Ovary (tissue), 9 donors: ENCODE data around the gene WWOX. TPM values are rescaled to one million over a fixed set of nuclear protein-coding genes. Genes with fewer than 3 reads are reported as not detected.

Experiments
- DNase-seq, 5 donors: peaks; one replicate each; pipeline ENCODE4 v3.0.0-alpha.2; 2019 to 2020
- H3K27ac ChIP-seq, 2 donors: fragments of 200-600 bp; one replicate each; pipeline versions ENCODE4 v1.5.1 to v1.8.0; 2019 to 2022
- H3K27me3 ChIP-seq: fragments of 200-600 bp; one replicate; pipeline ENCODE4 v1.8.0; 2022
- H3K36me3 ChIP-seq: fragments of 200-600 bp; sonication (generic); one replicate; pipeline ENCODE4 v1.5.1; 2019
- H3K4me1 ChIP-seq: one replicate; pipeline ENCODE4 v1.8.1; 2013; ENCODE audit warnings: mild to moderate bottlenecking, moderate library complexity; ENCODE audit not compliant: insufficient read depth
- H3K4me3 ChIP-seq: fragments of 200-600 bp; sonication (generic); one replicate; pipeline ENCODE4 v1.5.1; 2017
- H3K9me3 ChIP-seq, 2 donors: fragments of 200-600 bp in 1 of 2; sonication (generic) in 1 of 2; one replicate each; pipeline versions ENCODE4 v1.5.1 to v1.8.1; 2013 to 2019; ENCODE audit warnings: mild to moderate bottlenecking in 1 of 2, moderate library complexity in 1 of 2
- EP300 ChIP-seq: sonication (generic); formaldehyde crosslinking; IDR thresholded peaks from one replicate; pipeline ENCODE4 v1.6.1; 2017; ENCODE audit warnings: antibody characterized with exemption
- POLR2A ChIP-seq: fragments of 450-650 bp; IDR thresholded peaks from one replicate; pipeline ENCODE4 v1.6.1; 2017; ENCODE audit warnings: antibody characterized with exemption, mild to moderate bottlenecking, moderate library complexity
- WGBS, 3 donors: extraction: QIAGEN DNeasy Blood & Tissue Kit in 1 of 3; methylation state at CpG; one replicate each; pipeline versions ENCODE4 v1.1.5 to v1.1.7; 2013 to 2017; 5-methylcytosine and 5-hydroxymethylcytosine counted together
- intact Hi-C, 4 donors: fragments of 100-400 bp; cut with DNase I; formaldehyde crosslinking; loops; one replicate each; pipeline versions ENCODE4 v1.11.0 to v1.15.1; 2022 to 2023
- polyA plus RNA-seq, 2 donors: library from polyadenylated mRNA; stranded (reverse); fragments of 200-250 nt in 1 of 2; fragments of 350-450 nt in 1 of 2; fragmentation: Illumina TruSeq in 1 of 2; extraction: RNeasy Lipid Tissue Mini Kit (QIAGEN cat#74804) in 1 of 2; gene quantifications; one replicate each; pipeline ENCODE4 v1.2.3, GENCODE V29; 2013 to 2014
- total RNA-seq, 7 donors: library from RNA; depleted of rRNA in 2 of 7; stranded (reverse); fragments of >200 nt in 2 of 7; fragmentation: NEBNext Ultra II Directional in 3 of 7; extraction: Animal tissue kit (Norgen Biotek cat#: 25700) in 3 of 7; gene quantifications; one replicate each; pipeline versions ENCODE4 v1.1.0 to v1.2.4, GENCODE V29; 2016 to 2023
- TF ChIP-seq, protein P1 (sequence below), 3 donors: fragments of 450-650 bp in 2 of 3; fragments of 200-600 bp in 1 of 3; IDR thresholded peaks; one replicate each; pipeline versions ENCODE4 v1.5.1 to v1.8.0; 2016 to 2022; ENCODE audit warnings: antibody characterized with exemption in 3 of 3, mild to moderate bottlenecking in 1 of 3
- donor health status: DM: no; HTN: no; CAD: no; lungs with moderate emphysema.
- donor health status: DM: no; HTN: no; CAD: no.
- donor health status: Bipolar disorder and iron deficiency.
- donor health status: DM: yes; HTN: yes; CAD: no.
- donor health status: DM: no; HTN: no; CAD: no.
- donor health status: DM: yes; HTN: yes; CAD: no.

Gene WWOX
- total and polyA plus RNA-seq, 9 donors, result 11.0 to 40.5 (median 25.2) TPM

- 92 to 95% (median 92%) methylated on average over 3 of the region's 3 CpGs for WGBS, 3 donors
- H3K4me3 ChIP-seq, result no peak overlapping the region
- TF ChIP-seq POLR2A, result no peak
- TF ChIP-seq, protein P1, sequence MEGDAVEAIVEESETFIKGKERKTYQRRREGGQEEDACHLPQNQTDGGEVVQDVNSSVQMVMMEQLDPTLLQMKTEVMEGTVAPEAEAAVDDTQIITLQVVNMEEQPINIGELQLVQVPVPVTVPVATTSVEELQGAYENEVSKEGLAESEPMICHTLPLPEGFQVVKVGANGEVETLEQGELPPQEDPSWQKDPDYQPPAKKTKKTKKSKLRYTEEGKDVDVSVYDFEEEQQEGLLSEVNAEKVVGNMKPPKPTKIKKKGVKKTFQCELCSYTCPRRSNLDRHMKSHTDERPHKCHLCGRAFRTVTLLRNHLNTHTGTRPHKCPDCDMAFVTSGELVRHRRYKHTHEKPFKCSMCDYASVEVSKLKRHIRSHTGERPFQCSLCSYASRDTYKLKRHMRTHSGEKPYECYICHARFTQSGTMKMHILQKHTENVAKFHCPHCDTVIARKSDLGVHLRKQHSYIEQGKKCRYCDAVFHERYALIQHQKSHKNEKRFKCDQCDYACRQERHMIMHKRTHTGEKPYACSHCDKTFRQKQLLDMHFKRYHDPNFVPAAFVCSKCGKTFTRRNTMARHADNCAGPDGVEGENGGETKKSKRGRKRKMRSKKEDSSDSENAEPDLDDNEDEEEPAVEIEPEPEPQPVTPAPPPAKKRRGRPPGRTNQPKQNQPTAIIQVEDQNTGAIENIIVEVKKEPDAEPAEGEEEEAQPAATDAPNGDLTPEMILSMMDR (IDR thresholded peaks at IDR 0.05), result no peak
- TF ChIP-seq EP300, result no peak
Observed at GRCh38 chr16:78890373-78890895, 791.0 kb downstream of the WWOX start.

GRCh38 chr16:78892951-78893733 lies 793.7 kb downstream of the WWOX start:
- Histone ChIP-seq H3K4me1 (peaks cover 2% of the 10 kb centered on the region), H3K4me3 (no peak overlapping the region), H3K36me3 (no peaks in the 10 kb centered on the region), H3K9me3 (no peaks in the 10 kb centered on the region), H3K27ac (no peak overlapping the region), H3K27me3 (no peaks in the 10 kb centered on the region)
- 77 to 95% (median 94%) methylated on average over 5 of the region's 5 CpGs for WGBS, 3 donors
- DNase-seq, result no peak
- no peak for TF ChIP-seq EP300
- TF ChIP-seq POLR2A, result no peak
- TF ChIP-seq, protein P1 (IDR thresholded peaks at IDR 0.05), result no peak
- intact Hi-C loops, result no loop called here

More at GRCh38 chr16:78890373-78890895, 791.0 kb downstream of the WWOX start:
- Histone ChIP-seq H3K9me3 (no peaks in the 10 kb centered on the region), H3K4me1 (no peaks in the 10 kb centered on the region), H3K36me3 (no peaks in the 10 kb centered on the region), H3K27ac (no peak overlapping the region), H3K27me3 (no peaks in the 10 kb centered on the region)
- intact Hi-C loops, result no loop called here
- no peak for DNase-seq

DNA sequence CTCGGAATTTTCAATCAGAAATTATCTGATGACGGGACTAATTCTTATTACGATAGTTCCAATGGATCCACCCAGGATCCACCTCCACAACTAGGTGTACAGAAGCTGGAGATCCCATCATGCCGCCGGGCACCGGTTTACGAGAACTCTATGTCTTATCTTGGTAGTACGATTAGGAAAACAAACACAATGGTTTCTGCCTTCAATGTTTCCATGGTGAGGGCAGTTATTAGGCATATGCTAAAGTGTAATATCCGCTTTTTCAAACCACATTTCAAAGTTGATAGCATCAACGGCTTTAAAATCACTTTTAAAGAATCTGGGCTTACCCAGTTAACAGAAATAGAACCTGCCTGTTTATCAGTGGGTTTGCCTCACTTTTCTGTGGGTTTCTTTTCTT lies 795.4 kb downstream of the WWOX start:
- TF ChIP-seq, protein P1 (IDR thresholded peaks at IDR 0.05), result no peak
- TF ChIP-seq EP300 (no peak), POLR2A (no peak)
- intact Hi-C loops, result no loop called here
- Histone ChIP-seq H3K9me3 (no peaks in the 10 kb centered on the region), H3K36me3 (no peaks in the 10 kb centered on the region), H3K27me3 (no peaks in the 10 kb centered on the region), H3K4me1 (peaks cover 2% of the 10 kb centered on the region), H3K27ac (no peak overlapping the region), H3K4me3 (no peak overlapping the region)
- WGBS, 3 donors, result 94 to 97% (median 96%) methylated on average over 10 of the region's 10 CpGs
- DNase-seq, result no peak

- intact Hi-C loops, result no loop called here
- TF ChIP-seq, protein P1 (IDR thresholded peaks at IDR 0.05), result no peak
- no peak for TF ChIP-seq EP300
- no peak for TF ChIP-seq POLR2A
- DNase-seq, result no peak
- peaks cover 2% of the 10 kb centered on the region for H3K4me1 ChIP-seq
- H3K36me3 ChIP-seq, result no peaks in the 10 kb centered on the region
- H3K9me3 ChIP-seq, result no peaks in the 10 kb centered on the region
- 56 to 71% (median 64%) methylated on average over 5 of the region's 5 CpGs for WGBS, 3 donors
- no peak overlapping the region for H3K4me3 ChIP-seq
- H3K27ac ChIP-seq, result no peak overlapping the region
- H3K27me3 ChIP-seq, result no peaks in the 10 kb centered on the region
Observed at GRCh38 chr16:78895681-78896080, 796.2 kb downstream of the WWOX start.
